ENCODE results near the gene OTOR. TPM values are rescaled to one million over a fixed set of nuclear protein-coding genes. Genes with fewer than 3 reads are reported as not detected.

OTOR gene
- total and polyA plus RNA-seq, 2 donors (not counting 3 experiments of a cell fraction or from before 2014, with no cell fraction given), result not detected

DNA sequence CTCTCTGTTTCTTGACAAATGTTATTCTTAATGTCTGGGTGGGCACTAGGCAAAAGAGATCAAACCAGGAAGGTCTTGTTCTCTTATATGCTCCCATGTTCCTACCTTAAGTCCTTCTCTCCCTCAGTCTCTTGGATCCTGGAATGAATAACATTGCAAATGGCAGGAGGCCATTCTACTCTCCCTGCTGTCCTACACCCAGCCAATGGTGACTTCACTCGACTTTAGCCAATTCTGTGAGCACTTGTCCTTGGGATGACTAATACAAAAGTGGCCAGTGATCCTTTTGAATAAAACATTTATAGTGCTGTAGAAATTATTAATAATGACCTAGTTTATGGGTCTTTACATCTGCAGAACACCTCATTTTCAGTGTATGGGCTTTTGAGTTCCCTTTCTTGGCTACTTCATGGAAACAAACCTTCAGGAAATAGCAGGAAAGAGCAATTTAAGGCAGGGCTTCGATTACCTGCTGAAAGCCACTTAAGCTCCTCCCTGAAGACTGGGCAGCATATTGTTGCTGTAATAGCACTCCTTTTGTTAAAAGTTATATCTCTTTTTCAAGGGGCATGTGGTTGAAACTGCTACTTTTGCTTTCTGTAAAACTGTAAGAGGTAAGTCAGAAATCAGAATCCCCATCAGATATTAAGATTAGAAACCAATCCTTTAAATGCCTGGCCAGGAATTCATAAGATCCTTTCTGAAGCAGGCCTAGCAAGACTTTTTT is 10.5 kb downstream of the OTOR start:
- Histone ChIP-seq H3K27me3 (ENCODE audit: control insufficient read depth in 2 of 2, insufficient read depth in 2 of 2, low read length in 2 of 2) (no peaks in the 10 kb centered on the region), H3K9me1 (replicated peaks; ENCODE audit: control insufficient read depth, extremely low read depth, insufficient read depth, low read length) (no peaks in the 10 kb centered on the region), H2AFZ (ENCODE audit: low read depth, low read length) (no peak overlapping the region), H4K20me1 (replicated peaks; ENCODE audit: control insufficient read depth, extremely low read depth, insufficient read depth, low read length) (no peaks in the 10 kb centered on the region), H3K9me3 (replicated peaks; ENCODE audit: control insufficient read depth, insufficient read depth, low read length) (no peaks in the 10 kb centered on the region), H3K27ac (ENCODE audit: insufficient read depth, low read depth, low read length) (no peak overlapping the region), H3K9ac (replicated peaks; ENCODE audit: extremely low read depth, insufficient read depth, low read length) (no peak overlapping the region), H3K36me3 (ENCODE audit: control insufficient read depth in 2 of 2, extremely low read depth in 1 of 2, insufficient read depth in 2 of 2, low read length in 2 of 2) (no peaks in the 10 kb centered on the region), H3K4me1 (ENCODE audit: control insufficient read depth, extremely low read depth, insufficient read depth, low read length) (no peaks in the 10 kb centered on the region), H3K4me3 (replicated peaks in 1 of 3; ENCODE audit: insufficient read depth in 1 of 3, low read depth in 1 of 3, low read length in 3 of 3) (no peak overlapping the region), H3K79me2 (ENCODE audit: control insufficient read depth, insufficient read depth, low read length) (no peaks in the 10 kb centered on the region), H3K4me2 (ENCODE audit: insufficient read depth, low read length) (no peak overlapping the region)
- DNase-seq (ENCODE audit: low read depth, low spot score) (no peak), FAIRE-seq (no peak)
- POLR2A ChIA-PET, result no interaction called here
- CTCF ChIA-PET, result no interaction called here
- dilution Hi-C loops (cut with MboI; ENCODE audit: extremely low pct_ligation_motif_present, low sequenced_read_pairs), result no loop called here
- no peak for TF ChIP-seq POLR2A (IDR thresholded peaks at IDR 0.05; ENCODE audit: low read depth, low read length)
- no peak for TF ChIP-seq MYC (IDR thresholded peaks at IDR 0.05; ENCODE audit: low read depth, low read length)
- TF ChIP-seq CTCF (IDR thresholded peaks at IDR 0.05; ENCODE audit: extremely low read depth in 1 of 2, insufficient read depth in 1 of 2, low read depth in 1 of 2, low read length in 2 of 2), result no peak
- no peak for TF ChIP-seq JUN (IDR thresholded peaks at IDR 0.05; ENCODE audit: borderline replicate concordance, insufficient read depth, insufficient read length, low read depth)
- no peak for TF ChIP-seq FOS (IDR thresholded peaks at IDR 0.05; ENCODE audit: borderline replicate concordance, insufficient read depth, low read length)
- no peak for TF ChIP-seq GATA2 (IDR thresholded peaks at IDR 0.05; ENCODE audit: insufficient read depth, insufficient read length, low read depth, low read length)
- TF ChIP-seq, protein P1, sequence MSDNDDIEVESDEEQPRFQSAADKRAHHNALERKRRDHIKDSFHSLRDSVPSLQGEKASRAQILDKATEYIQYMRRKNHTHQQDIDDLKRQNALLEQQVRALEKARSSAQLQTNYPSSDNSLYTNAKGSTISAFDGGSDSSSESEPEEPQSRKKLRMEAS (IDR thresholded peaks at IDR 0.05; ENCODE audit: insufficient read depth, insufficient read length), result no peak
- TF ChIP-seq POLR2AphosphoS5 (IDR thresholded peaks at IDR 0.05; ENCODE audit: insufficient read depth, low read depth, low read length), result no peak
- TF ChIP-seq EZH2 (IDR thresholded peaks at IDR 0.05; ENCODE audit: borderline replicate concordance, low read depth, low read length, severe bottlenecking), result no peak
- intact Hi-C loops (cut with micrococcal nuclease), result no loop called here
- no TSS peak for BruUV-seq (replicated peaks)
